Fibroblast of the aortic adventitia (primary cell): ENCODE measurements around the gene HLA-DRB1. TPM values are rescaled to one million over a fixed set of nuclear protein-coding genes. Genes with fewer than 3 reads are reported as not detected.
"Not testable (repeated sequence)": the region's sequence is repeated elsewhere in the genome, so short reads cannot be mapped to it uniquely, and the experiment has no call there.

Experiments used
- DNase-seq: peaks from one replicate; pipeline ENCODE4 v3.0.0-alpha.2; 2010; ENCODE audit warnings: low read depth
- H3K4me3 ChIP-seq: 2 replicates; pipeline ENCODE4 v1.5.1; 2011; ENCODE audit warnings: low read depth, mild to moderate bottlenecking, control low read depth, low read length, moderate library complexity
- CTCF ChIP-seq: IDR thresholded peaks from 2 replicates; pipeline ENCODE4 v1.5.1; 2011; ENCODE audit warnings: mild to moderate bottlenecking, low read length, control low read depth, inconsistent platforms; ENCODE audit not compliant: insufficient read depth
- small RNA-seq: library from RNA; depleted of rRNA; stranded (forward); fragments of <200 nt; gene quantifications from one replicate; pipeline ENCODE3, GENCODE V24; 2012
- total RNA-seq: library from RNA; depleted of rRNA; stranded (reverse); fragments of >200 nt; gene quantifications from 2 replicates; pipeline ENCODE4 v1.2.3, GENCODE V29; 2012; ENCODE audit warnings: low replicate concordance

HLA-DRB1 gene
- total RNA-seq, 1 donor: 0.09 TPM

- TF ChIP-seq CTCF: no peak
- H3K4me3 ChIP-seq: no peak overlapping the region
- DNase-seq: no peak
Measured at GRCh38 chr6:32553037-32553742, 36.5 kb downstream of the HLA-DRB1 start.

- TF ChIP-seq CTCF: no peak
- H3K4me3 ChIP-seq: no peak overlapping the region
- no peak for DNase-seq
Measured at GRCh38 chr6:32551410-32551809, 38.2 kb downstream of the HLA-DRB1 start.

- no peak for TF ChIP-seq CTCF
- no peak for DNase-seq
- no peak overlapping the region for H3K4me3 ChIP-seq
Measured at GRCh38 chr6:32539839-32540238, 49.8 kb downstream of the HLA-DRB1 start.

GRCh38 chr6:32530431-32530793 is 59.2 kb downstream of the HLA-DRB1 start:
- DNase-seq, H3K4me3 ChIP-seq: not testable (repeated sequence)

- TF ChIP-seq CTCF: no peak
- no peak within 1 kb of the TSS for H3K4me3 ChIP-seq
- no peak for DNase-seq
Measured at GRCh38 chr6:32529697-32530430, 59.8 kb downstream of the HLA-DRB1 start, which contains the start of gene HLA-DRB5. Gene HLA-DRB5, minus strand, starts transcription at chr6:32530287. Its CDS starts 63 bp downstream, at chr6:32530224.

Small RNA genes lying within 50 kb of the gene (small RNA-seq; reads per million reads assigned to genes)
- not detected for gene RNU1-61P

Other genes starting within 250 kb of the HLA-DRB1 start
- not detected in 2 replicates for gene TSBP1, start 217.9 kb downstream of the HLA-DRB1 start, total RNA-seq
- not detected in 2 replicates for gene BTNL2, start 182.7 kb downstream of the HLA-DRB1 start, total RNA-seq
- 0.45 TPM in 1 of 2 replicates, not detected in the other for gene HLA-DRA, start 150.0 kb downstream of the HLA-DRB1 start, total RNA-seq
- gene HLA-DRB5, start 59.6 kb downstream of the HLA-DRB1 start, total RNA-seq: not detected in 2 replicates
- not detected in 2 replicates for gene HLA-DQA1, start 47.6 kb upstream of the HLA-DRB1 start, total RNA-seq
- gene HLA-DQB1, start 76.8 kb upstream of the HLA-DRB1 start, total RNA-seq: not detected in 2 replicates
- gene HLA-DQA2, start 151.5 kb upstream of the HLA-DRB1 start, total RNA-seq: not detected in 2 replicates
- gene HLA-DQB2, start 173.7 kb upstream of the HLA-DRB1 start, total RNA-seq: not detected in 2 replicates
- gene HLA-DOB, start 227.2 kb upstream of the HLA-DRB1 start, total RNA-seq: 2.6 TPM in 1 of 2 replicates, not detected in the other
- 12.4 and 17.0 TPM in 2 replicates for gene TAP2, start 248.9 kb upstream of the HLA-DRB1 start, total RNA-seq